ENCODE results near the gene MACROD2.

Gene MACROD2

GRCh38 chr20:15069355-15069754, 1074.0 kb downstream of the MACROD2 start:
- Histone ChIP-seq H3K4me1 (ENCODE audit: control insufficient read depth, insufficient read depth, low read length) (no peaks in the 10 kb centered on the region), H3K27me3 (ENCODE audit: control insufficient read depth, insufficient read depth, low read length, poor library complexity, severe bottlenecking) (no peaks in the 10 kb centered on the region), H3K27ac (ENCODE audit: insufficient read depth, low read depth, low read length, poor library complexity, severe bottlenecking) (no peak overlapping the region), H3K9me3 (ENCODE audit: control insufficient read depth, low read length) (no peaks in the 10 kb centered on the region), H3K36me3 (ENCODE audit: control insufficient read depth, insufficient read depth, low read length) (no peaks in the 10 kb centered on the region), H3K4me3 (ENCODE audit: insufficient read depth, low read depth, low read length) (no peak overlapping the region)
- 92 to 97% methylated on average over 2 of the region's 2 CpGs for WGBS, 2 experiments

DNA sequence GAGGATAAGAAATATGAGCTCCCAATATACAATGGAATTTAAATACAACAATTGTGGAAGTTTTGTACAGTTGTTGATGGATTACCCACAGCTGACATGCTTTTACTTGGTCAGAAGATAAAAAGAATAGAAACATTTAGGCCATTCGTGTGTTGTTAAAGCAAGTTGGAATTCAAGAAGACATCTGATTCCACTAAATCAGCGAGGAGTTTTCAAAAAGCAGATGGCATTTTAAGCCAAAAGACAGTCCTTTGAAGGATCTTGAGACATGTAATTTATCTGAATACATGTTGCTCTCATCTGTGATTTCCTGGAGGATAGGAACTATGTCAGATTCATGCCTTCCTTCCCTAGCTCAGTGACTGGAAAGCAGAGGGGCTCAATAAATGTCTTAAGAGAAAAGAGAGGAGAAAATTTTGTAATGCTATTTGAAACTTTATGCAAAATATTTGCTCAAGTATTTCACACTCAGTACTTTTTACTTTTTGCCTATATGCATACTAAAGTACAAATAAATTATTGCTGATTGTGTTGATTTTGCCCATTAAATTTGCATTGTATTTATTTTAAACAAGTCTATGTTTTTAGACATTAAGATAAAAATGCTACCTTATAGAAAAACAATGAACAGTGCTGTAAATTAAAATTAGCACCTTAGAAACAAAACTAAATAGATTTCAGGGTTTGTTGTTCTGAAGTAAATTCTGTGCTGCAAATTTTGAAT, 1075.9 kb downstream of the MACROD2 start:
- 93 to 94% methylated on average over 2 of the region's 2 CpGs for WGBS, 2 experiments
- Histone ChIP-seq H3K36me3 (ENCODE audit: control insufficient read depth, insufficient read depth, low read length) (no peaks in the 10 kb centered on the region), H3K4me3 (ENCODE audit: insufficient read depth, low read depth, low read length) (no peak overlapping the region), H3K27me3 (ENCODE audit: control insufficient read depth, insufficient read depth, low read length, poor library complexity, severe bottlenecking) (no peaks in the 10 kb centered on the region), H3K4me1 (ENCODE audit: control insufficient read depth, insufficient read depth, low read length) (no peaks in the 10 kb centered on the region), H3K9me3 (ENCODE audit: control insufficient read depth, low read length) (no peaks in the 10 kb centered on the region), H3K27ac (ENCODE audit: insufficient read depth, low read depth, low read length, poor library complexity, severe bottlenecking) (no peak overlapping the region)

- Histone ChIP-seq H3K9me3 (ENCODE audit: control insufficient read depth, low read length) (no peaks in the 10 kb centered on the region), H3K4me1 (ENCODE audit: control insufficient read depth, insufficient read depth, low read length) (peaks cover 2% of the 10 kb centered on the region), H3K4me3 (ENCODE audit: insufficient read depth, low read depth, low read length) (no peak overlapping the region), H3K27ac (ENCODE audit: insufficient read depth, low read depth, low read length, poor library complexity, severe bottlenecking) (no peak overlapping the region), H3K27me3 (ENCODE audit: control insufficient read depth, insufficient read depth, low read length, poor library complexity, severe bottlenecking) (no peaks in the 10 kb centered on the region), H3K36me3 (ENCODE audit: control insufficient read depth, insufficient read depth, low read length) (no peaks in the 10 kb centered on the region)
Observed at GRCh38 chr20:15072316-15072715, 1077.0 kb downstream of the MACROD2 start.

DNA sequence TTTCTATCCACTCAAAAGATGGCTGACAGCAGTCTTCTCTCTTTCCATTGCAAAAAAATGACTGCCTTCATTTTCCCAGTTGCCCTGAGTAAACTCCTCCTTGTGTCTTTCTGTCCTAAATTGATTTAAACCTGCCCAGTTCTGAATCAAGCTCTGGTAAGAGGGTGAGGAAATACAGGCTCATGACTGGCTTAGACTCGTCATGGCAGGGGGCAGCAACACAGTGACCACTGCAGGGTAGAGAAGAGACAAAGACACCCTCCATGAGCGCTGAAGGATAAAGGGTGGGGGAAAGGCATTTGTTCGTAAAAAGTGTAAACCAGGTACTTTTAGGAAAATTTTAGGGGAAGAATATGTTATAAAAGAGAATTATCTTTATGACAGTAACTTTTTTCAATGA, 1080.3 kb downstream of the MACROD2 start:
- no peaks in the 10 kb centered on the region for H3K36me3 ChIP-seq (ENCODE audit: control insufficient read depth, insufficient read depth, low read length)
- no peak overlapping the region for H3K4me3 ChIP-seq (ENCODE audit: insufficient read depth, low read depth, low read length)
- H3K27me3 ChIP-seq (ENCODE audit: control insufficient read depth, insufficient read depth, low read length, poor library complexity, severe bottlenecking): no peaks in the 10 kb centered on the region
- H3K27ac ChIP-seq (ENCODE audit: insufficient read depth, low read depth, low read length, poor library complexity, severe bottlenecking): no peak overlapping the region
- 42 to 45% methylated on average over 3 of the region's 3 CpGs for WGBS, 2 experiments
- H3K4me1 ChIP-seq (ENCODE audit: control insufficient read depth, insufficient read depth, low read length): peaks cover 8% of the 10 kb centered on the region
- H3K9me3 ChIP-seq (ENCODE audit: control insufficient read depth, low read length): no peaks in the 10 kb centered on the region

DNA sequence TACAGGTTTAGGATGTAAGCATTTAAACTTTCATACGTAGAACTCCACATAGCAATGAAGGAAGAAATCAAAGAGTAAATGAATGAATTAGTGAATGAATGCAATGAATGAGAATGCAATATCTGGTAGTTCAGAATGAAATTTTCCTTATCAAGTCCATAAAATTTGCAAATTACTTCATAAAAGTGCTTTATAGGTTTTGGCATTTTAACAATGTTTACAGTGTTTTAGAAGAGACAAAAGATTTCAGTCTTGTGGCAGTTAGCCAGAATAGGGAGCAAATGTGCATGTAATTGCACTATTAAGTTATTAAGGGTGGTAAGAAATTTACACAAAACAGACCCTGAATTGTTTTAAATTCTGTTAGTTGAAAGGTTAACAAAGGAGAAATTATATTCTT, 1081.5 kb downstream of the MACROD2 start:
- Histone ChIP-seq H3K4me1 (ENCODE audit: control insufficient read depth, insufficient read depth, low read length) (peaks cover 8% of the 10 kb centered on the region), H3K27ac (ENCODE audit: insufficient read depth, low read depth, low read length, poor library complexity, severe bottlenecking) (no peak overlapping the region), H3K4me3 (ENCODE audit: insufficient read depth, low read depth, low read length) (no peak overlapping the region), H3K36me3 (ENCODE audit: control insufficient read depth, insufficient read depth, low read length) (no peaks in the 10 kb centered on the region), H3K27me3 (ENCODE audit: control insufficient read depth, insufficient read depth, low read length, poor library complexity, severe bottlenecking) (no peaks in the 10 kb centered on the region), H3K9me3 (ENCODE audit: control insufficient read depth, low read length) (no peaks in the 10 kb centered on the region)
- 100% methylated on average over 1 of the region's 1 CpG; no CpG with 5 or more reads in 1 of the 2 experiments for WGBS, 2 experiments

GRCh38 chr20:15077733-15078250, 1082.5 kb downstream of the MACROD2 start:
- peaks cover 8% of the 10 kb centered on the region for H3K4me1 ChIP-seq (ENCODE audit: control insufficient read depth, insufficient read depth, low read length)
- H3K27ac ChIP-seq (ENCODE audit: insufficient read depth, low read depth, low read length, poor library complexity, severe bottlenecking): no peak overlapping the region
- H3K9me3 ChIP-seq (ENCODE audit: control insufficient read depth, low read length): no peaks in the 10 kb centered on the region
- H3K36me3 ChIP-seq (ENCODE audit: control insufficient read depth, insufficient read depth, low read length): no peaks in the 10 kb centered on the region
- 63 to 72% methylated on average over 6 of the region's 6 CpGs for WGBS, 2 experiments
- no peaks in the 10 kb centered on the region for H3K27me3 ChIP-seq (ENCODE audit: control insufficient read depth, insufficient read depth, low read length, poor library complexity, severe bottlenecking)
- H3K4me3 ChIP-seq (ENCODE audit: insufficient read depth, low read depth, low read length): no peak overlapping the region

DNA sequence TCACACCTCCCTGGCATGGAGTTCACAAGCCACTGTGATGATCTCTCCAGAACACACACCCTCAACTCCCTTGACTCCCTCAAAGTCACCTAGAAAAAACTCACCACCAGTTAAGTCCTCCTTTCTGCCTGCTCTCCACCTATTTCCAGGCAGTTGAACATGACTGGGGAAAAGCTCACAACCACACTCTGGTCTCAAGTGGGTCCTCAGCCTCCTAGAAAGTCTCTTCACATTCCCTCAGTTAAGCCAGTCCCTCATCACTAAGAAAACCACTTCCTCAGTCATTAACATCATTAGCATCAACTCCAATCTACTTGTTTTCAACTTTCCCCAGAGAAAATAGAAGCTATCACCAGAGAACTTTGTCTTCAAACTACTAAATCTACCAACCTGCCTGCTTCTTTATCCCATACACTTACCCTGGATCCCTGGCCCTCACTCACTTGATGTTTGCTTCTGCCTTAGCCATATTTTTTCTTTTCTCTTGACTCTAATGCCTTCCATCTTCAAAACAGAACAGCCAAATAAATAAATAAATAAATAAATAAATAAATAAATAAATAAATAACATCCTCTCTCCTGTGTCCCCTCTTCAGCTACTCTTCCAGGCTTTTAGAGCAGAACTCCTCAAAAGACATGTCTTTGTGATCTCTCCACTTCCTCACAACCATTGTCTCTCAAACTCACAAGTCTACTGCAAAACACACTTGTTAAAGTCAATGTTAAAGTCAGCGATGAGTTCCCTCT, 1084.5 kb downstream of the MACROD2 start:
- H3K4me3 ChIP-seq (ENCODE audit: insufficient read depth, low read depth, low read length): no peak overlapping the region
- H3K36me3 ChIP-seq (ENCODE audit: control insufficient read depth, insufficient read depth, low read length): no peaks in the 10 kb centered on the region
- 97% methylated on average over 1 of the region's 1 CpG for WGBS, 2 experiments
- H3K9me3 ChIP-seq (ENCODE audit: control insufficient read depth, low read length): no peaks in the 10 kb centered on the region
- H3K4me1 ChIP-seq (ENCODE audit: control insufficient read depth, insufficient read depth, low read length): peaks cover 8% of the 10 kb centered on the region
- H3K27me3 ChIP-seq (ENCODE audit: control insufficient read depth, insufficient read depth, low read length, poor library complexity, severe bottlenecking): no peaks in the 10 kb centered on the region
- H3K27ac ChIP-seq (ENCODE audit: insufficient read depth, low read depth, low read length, poor library complexity, severe bottlenecking): no peak overlapping the region

- no peak overlapping the region for H3K27ac ChIP-seq (ENCODE audit: insufficient read depth, low read depth, low read length, poor library complexity, severe bottlenecking)
- no peaks in the 10 kb centered on the region for H3K27me3 ChIP-seq (ENCODE audit: control insufficient read depth, insufficient read depth, low read length, poor library complexity, severe bottlenecking)
Observed at GRCh38 chr20:15081261-15081660, 1085.9 kb downstream of the MACROD2 start.

GRCh38 chr20:15091421-15092037, 1096.2 kb downstream of the MACROD2 start:
- no peaks in the 10 kb centered on the region for H3K36me3 ChIP-seq (ENCODE audit: control insufficient read depth, insufficient read depth, low read length)
- no peak overlapping the region for H3K27ac ChIP-seq (ENCODE audit: insufficient read depth, low read depth, low read length, poor library complexity, severe bottlenecking)
- no peaks in the 10 kb centered on the region for H3K9me3 ChIP-seq (ENCODE audit: control insufficient read depth, low read length)
- WGBS, 2 experiments: 95 to 96% methylated on average over 4 of the region's 4 CpGs
- no peaks in the 10 kb centered on the region for H3K27me3 ChIP-seq (ENCODE audit: control insufficient read depth, insufficient read depth, low read length, poor library complexity, severe bottlenecking)
- no peaks in the 10 kb centered on the region for H3K4me1 ChIP-seq (ENCODE audit: control insufficient read depth, insufficient read depth, low read length)
- H3K4me3 ChIP-seq (ENCODE audit: insufficient read depth, low read depth, low read length): no peak overlapping the region

More at GRCh38 chr20:15081261-15081660, 1085.9 kb downstream of the MACROD2 start:
- no peaks in the 10 kb centered on the region for H3K36me3 ChIP-seq (ENCODE audit: control insufficient read depth, insufficient read depth, low read length)
- WGBS, 2 experiments: 91 to 95% methylated on average over 1 of the region's 1 CpG
- peaks cover 8% of the 10 kb centered on the region for H3K4me1 ChIP-seq (ENCODE audit: control insufficient read depth, insufficient read depth, low read length)
- H3K9me3 ChIP-seq (ENCODE audit: control insufficient read depth, low read length): no peaks in the 10 kb centered on the region
- H3K4me3 ChIP-seq (ENCODE audit: insufficient read depth, low read depth, low read length): no peak overlapping the region

DNA sequence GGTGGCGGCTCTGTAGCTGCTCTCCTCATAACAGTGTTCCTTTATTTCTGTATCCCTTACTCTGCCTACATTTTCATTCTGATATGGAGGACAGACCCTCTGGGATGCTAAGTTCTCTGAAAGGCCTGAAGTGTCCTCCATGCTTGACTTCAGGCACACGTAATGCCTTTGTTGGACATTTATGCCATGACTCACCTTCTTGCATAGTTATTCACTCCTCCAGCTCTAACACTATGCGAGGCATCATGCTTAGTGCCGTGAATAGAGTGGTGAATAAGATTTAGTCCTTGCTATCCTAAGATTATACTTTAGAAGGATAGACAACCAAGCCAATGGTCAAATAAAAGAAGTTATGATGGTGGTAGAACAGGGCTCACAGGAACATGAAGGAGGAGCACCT, 1103.0 kb downstream of the MACROD2 start:
- Histone ChIP-seq H3K36me3 (ENCODE audit: control insufficient read depth, insufficient read depth, low read length) (no peaks in the 10 kb centered on the region), H3K4me3 (ENCODE audit: insufficient read depth, low read depth, low read length) (no peak overlapping the region), H3K27ac (ENCODE audit: insufficient read depth, low read depth, low read length, poor library complexity, severe bottlenecking) (no peak overlapping the region), H3K27me3 (ENCODE audit: control insufficient read depth, insufficient read depth, low read length, poor library complexity, severe bottlenecking) (no peaks in the 10 kb centered on the region), H3K9me3 (ENCODE audit: control insufficient read depth, low read length) (no peaks in the 10 kb centered on the region), H3K4me1 (ENCODE audit: control insufficient read depth, insufficient read depth, low read length) (no peaks in the 10 kb centered on the region)
- 99% methylated on average over 4 of the region's 4 CpGs for WGBS, 2 experiments
